HFFc6 (cell line): ENCODE measurements around the gene LMO3. TPM values are rescaled to one million over a fixed set of nuclear protein-coding genes. Genes with fewer than 3 reads are reported as not detected.
"Not testable (repeated sequence)": the region's sequence is repeated elsewhere in the genome, so short reads cannot be mapped to it uniquely, and the experiment has no call there.

Experiments used
- DNase-seq: peaks from one replicate; pipeline ENCODE4 v3.0.0-alpha.2; 2018
- H3K27ac Mint-ChIP-seq: 2 replicates; pipeline ENCODE4 v1.8.0; 2020; ENCODE audit warnings: mild to moderate bottlenecking, mixed read lengths
- H3K27me3 Mint-ChIP-seq: 2 replicates; pipeline ENCODE4 v1.8.0; 2021; ENCODE audit warnings: mild to moderate bottlenecking, moderate library complexity, mixed read lengths; ENCODE audit not compliant: insufficient read depth
- H3K36me3 Mint-ChIP-seq: 2 replicates; pipeline ENCODE4 v1.8.0; 2021; ENCODE audit warnings: low read depth, mixed read lengths
- H3K4me1 Mint-ChIP-seq: 2 replicates; pipeline ENCODE4 v1.8.0; 2020; ENCODE audit warnings: low read depth, mixed read lengths
- H3K4me3 Mint-ChIP-seq: 2 replicates; pipeline ENCODE4 v1.8.0; 2020; ENCODE audit warnings: mild to moderate bottlenecking, moderate library complexity, mixed read lengths
- H3K9me3 Mint-ChIP-seq: 2 replicates; pipeline ENCODE4 v1.8.0; 2020; ENCODE audit warnings: mild to moderate bottlenecking, mixed read lengths
- CTCF ChIP-seq: fragments of 200-600 bp; sonication (generic); IDR thresholded peaks from 2 replicates; pipeline ENCODE4 v1.5.0; 2021; ENCODE audit warnings: antibody characterized with exemption, mild to moderate bottlenecking
- total RNA-seq, 6 experiments: library from RNA; stranded (reverse); fragmentation: NEBNext Ultra II Directional; extraction: Animal tissue kit (Norgen Biotek cat#: 25700); gene quantifications; 2 replicates in 1 of 6; 3 replicates in 5 of 6; pipeline ENCODE4 v1.2.3, GENCODE V29; 2021

LMO3 gene
- total RNA-seq, 6 experiments from 2014 or later: 0.12 to 0.60 (median 0.34) TPM

- Mint-ChIP-seq H3K27ac (no peak overlapping the region), H3K36me3 (no peaks in the 10 kb centered on the region), H3K4me3 (no peak overlapping the region), H3K9me3 (no peaks in the 10 kb centered on the region), H3K27me3 (no peaks in the 10 kb centered on the region), H3K4me1 (peaks cover 35% of the 10 kb centered on the region)
- DNase-seq: no peak
- no peak for TF ChIP-seq CTCF
Measured at GRCh38 chr12:16552301-16552700, 53.7 kb downstream of the LMO3 start.

- Mint-ChIP-seq H3K9me3 (no peaks in the 10 kb centered on the region), H3K4me1 (peaks cover 22% of the 10 kb centered on the region), H3K27me3 (no peaks in the 10 kb centered on the region; the same call in none of the 2 replicates), H3K36me3 (no peaks in the 10 kb centered on the region), H3K4me3 (no peak overlapping the region), H3K27ac (no peak overlapping the region)
- no peak for DNase-seq
- no peak for TF ChIP-seq CTCF
Measured at GRCh38 chr12:16545836-16546235, 60.1 kb downstream of the LMO3 start.

GRCh38 chr12:16542586-16542985 lies 63.4 kb downstream of the LMO3 start:
- Mint-ChIP-seq H3K4me3 (no peak overlapping the region), H3K4me1 (peaks cover 18% of the 10 kb centered on the region), H3K36me3 (peaks cover 6% of the 10 kb centered on the region; the same call in 1 of the 2 replicates), H3K27me3 (no peaks in the 10 kb centered on the region; the same call in none of the 2 replicates), H3K9me3 (peaks cover 5% of the 10 kb centered on the region; the same call in 1 of the 2 replicates), H3K27ac (no peak overlapping the region)
- DNase-seq: no peak
- no peak for TF ChIP-seq CTCF

GRCh38 chr12:16537652-16538051 lies 68.3 kb downstream of the LMO3 start:
- DNase-seq, H3K36me3 Mint-ChIP-seq, H3K27me3 Mint-ChIP-seq: not testable (repeated sequence)

GRCh38 chr12:16531621-16532020 lies 74.3 kb downstream of the LMO3 start:
- peaks cover 35% of the 10 kb centered on the region for H3K4me1 Mint-ChIP-seq
- no peaks in the 10 kb centered on the region for H3K9me3 Mint-ChIP-seq
- no peak for TF ChIP-seq CTCF
- H3K4me3 Mint-ChIP-seq: no peak overlapping the region
- no peaks in the 10 kb centered on the region for H3K27me3 Mint-ChIP-seq
- no peak for DNase-seq
- H3K27ac Mint-ChIP-seq: no peak overlapping the region
- H3K36me3 Mint-ChIP-seq: no peaks in the 10 kb centered on the region

More at GRCh38 chr12:16537652-16538051, 68.3 kb downstream of the LMO3 start:
- H3K4me3 Mint-ChIP-seq, H3K4me1 Mint-ChIP-seq, H3K27ac Mint-ChIP-seq, H3K9me3 Mint-ChIP-seq: not testable (repeated sequence)

GRCh38 chr12:16530268-16530850 lies 75.6 kb downstream of the LMO3 start:
- Mint-ChIP-seq H3K4me3 (no peak overlapping the region), H3K27me3 (no peaks in the 10 kb centered on the region), H3K27ac (no peak overlapping the region), H3K4me1 (peaks cover 42% of the 10 kb centered on the region), H3K9me3 (no peaks in the 10 kb centered on the region), H3K36me3 (no peaks in the 10 kb centered on the region)
- TF ChIP-seq CTCF: no peak
- no peak for DNase-seq
